HG02610 (cell line): ENCODE data around the gene ZNF268.

Experiments used
- ATAC-seq: cut with Tn5 transposase; IDR thresholded peaks from one replicate; pipeline ENCODE4 v1.9.1; 2021; ENCODE audit warnings: mild to moderate bottlenecking, moderate library complexity; ENCODE audit not compliant: unreplicated experiment

ZNF268 gene

GRCh38 chr12:133181238-133181959 is at the start of gene ZNF268:
Gene ZNF268 (plus strand): TSS chr12:133181495. CDS start chr12:133181998, 503 bp downstream.
- ATAC-seq, result peak; percentile 85

- no peak for ATAC-seq
Measured at GRCh38 chr12:133135747-133136146, 45.5 kb upstream of the ZNF268 start.

- no peak for ATAC-seq
Measured at GRCh38 chr12:133145981-133146380, 35.3 kb upstream of the ZNF268 start.

GRCh38 chr12:133156125-133156690 is 25.1 kb upstream of the ZNF268 start:
- no peak for ATAC-seq

GRCh38 chr12:133165776-133166175 is 15.5 kb upstream of the ZNF268 start:
- ATAC-seq, result no peak

- no peak for ATAC-seq
Measured at GRCh38 chr12:133172491-133172890, 8.8 kb upstream of the ZNF268 start.

GRCh38 chr12:133174901-133175300 is 6.4 kb upstream of the ZNF268 start:
- ATAC-seq, result no peak

- no peak for ATAC-seq
Measured at GRCh38 chr12:133180669-133181068, 626 bp upstream of the ZNF268 start.

- no peak for ATAC-seq
Measured at GRCh38 chr12:133190176-133190575, 8.9 kb downstream of the ZNF268 start.

GRCh38 chr12:133192847-133193246 is 11.6 kb downstream of the ZNF268 start:
- no peak for ATAC-seq

- no peak for ATAC-seq
Measured at GRCh38 chr12:133201888-133202287, 20.6 kb downstream of the ZNF268 start.

- ATAC-seq, result no peak
Measured at GRCh38 chr12:133202493-133203343, 21.4 kb downstream of the ZNF268 start.

GRCh38 chr12:133203344-133204263 is 22.3 kb downstream of the ZNF268 start:
- ATAC-seq, result no peak

- no peak for ATAC-seq
Measured at GRCh38 chr12:133204264-133204603, 22.9 kb downstream of the ZNF268 start.

GRCh38 chr12:133206390-133206789 is 25.1 kb downstream of the ZNF268 start:
- ATAC-seq, result no peak

- ATAC-seq, result no peak
Measured at GRCh38 chr12:133215724-133216123, 34.4 kb downstream of the ZNF268 start.

GRCh38 chr12:133217219-133217618 is 35.9 kb downstream of the ZNF268 start:
- ATAC-seq, result no peak

- ATAC-seq, result no peak
Measured at GRCh38 chr12:133220521-133220920, 39.2 kb downstream of the ZNF268 start.

GRCh38 chr12:133221241-133221640 is 39.9 kb downstream of the ZNF268 start:
- no peak for ATAC-seq

- ATAC-seq, result no peak
Measured at GRCh38 chr12:133222211-133222610, 40.9 kb downstream of the ZNF268 start.

GRCh38 chr12:133225527-133225926 is 44.2 kb downstream of the ZNF268 start:
- no peak for ATAC-seq
